GM23338 (cell line): ENCODE measurements around the gene ST6GALNAC3. TPM values are rescaled to one million over a fixed set of nuclear protein-coding genes. Genes with fewer than 3 reads are reported as not detected.

Experiments used
- ATAC-seq: fragments of 200-7000 bp; cut with Tn5 transposase; 3 replicates; pipeline ENCODE4 v1.9.1; 2020
- DNase-seq: peaks from one replicate; pipeline ENCODE4 v3.0.0-alpha.2; 2015; ENCODE audit warnings: low spot score
- H2AFZ ChIP-seq: fragments of 200-600 bp; sonication (generic); 2 replicates; pipeline ENCODE4 v1.8.0; 2016; ENCODE audit warnings: antibody characterized with exemption, mild to moderate bottlenecking, moderate library complexity
- H3F3A ChIP-seq: fragments of 200-600 bp; sonication (generic); replicated peaks from 2 replicates; pipeline ENCODE4 v1.8.0; 2017; ENCODE audit warnings: antibody characterized with exemption, mixed run types, low read depth
- H3K27ac ChIP-seq: fragments of 200-600 bp; sonication (generic); 2 replicates; pipeline ENCODE4 v1.6.1; 2016; ENCODE audit warnings: low read depth
- H3K27me3 ChIP-seq: fragments of 200-600 bp; sonication (generic); 2 replicates; pipeline ENCODE4 v1.8.0; 2016; ENCODE audit warnings: mild to moderate bottlenecking, mixed run types, moderate library complexity; ENCODE audit not compliant: insufficient read depth
- H3K36me3 ChIP-seq: fragments of 200-600 bp; sonication (generic); 2 replicates; pipeline ENCODE4 v1.8.0; 2016; ENCODE audit warnings: mild to moderate bottlenecking; ENCODE audit not compliant: insufficient read depth
- H3K4me1 ChIP-seq: fragments of 200-600 bp; sonication (generic); 2 replicates; pipeline ENCODE4 v1.8.0; 2016; ENCODE audit warnings: mild to moderate bottlenecking, moderate library complexity; ENCODE audit not compliant: insufficient read depth
- H3K4me2 ChIP-seq: fragments of 200-600 bp; sonication (generic); 2 replicates; pipeline ENCODE4 v1.7.1; 2017; ENCODE audit warnings: mixed run types
- H3K4me3 ChIP-seq: fragments of 200-600 bp; sonication (generic); 2 replicates; pipeline ENCODE4 v1.6.1; 2016; ENCODE audit warnings: mixed run types
- H3K79me2 ChIP-seq: fragments of 200-600 bp; sonication (generic); replicated peaks from 2 replicates; pipeline ENCODE4 v1.8.0; 2017; ENCODE audit warnings: mild to moderate bottlenecking; ENCODE audit not compliant: insufficient read depth
- H3K9me2 ChIP-seq: fragments of 200-600 bp; sonication (generic); 2 replicates; pipeline ENCODE4 v1.8.0; 2017; ENCODE audit not compliant: insufficient read depth
- H4K20me1 ChIP-seq: fragments of 200-600 bp; sonication (generic); replicated peaks from 2 replicates; pipeline ENCODE4 v1.8.0; 2017; ENCODE audit warnings: mild to moderate bottlenecking; ENCODE audit not compliant: insufficient read depth
- H3K27ac Mint-ChIP-seq: 2 replicates; pipeline ENCODE4 v1.8.0; 2020; ENCODE audit warnings: inconsistent platforms, mild to moderate bottlenecking, moderate library complexity, mixed read lengths
- H3K27me3 Mint-ChIP-seq: 3 replicates; pipeline ENCODE4 v1.8.0; 2022; ENCODE audit warnings: low read depth, mild to moderate bottlenecking, moderate library complexity, mixed read lengths, inconsistent platforms; ENCODE audit not compliant: insufficient read depth, poor library complexity
- H3K36me3 Mint-ChIP-seq: 3 replicates; pipeline ENCODE4 v1.8.0; 2021; ENCODE audit warnings: low read depth, mild to moderate bottlenecking, inconsistent platforms, moderate library complexity, mixed read lengths
- H3K4me1 Mint-ChIP-seq: 3 replicates; pipeline ENCODE4 v1.8.0; 2020; ENCODE audit warnings: mild to moderate bottlenecking, inconsistent platforms, mixed read lengths
- H3K4me3 Mint-ChIP-seq: 3 replicates; pipeline ENCODE4 v1.8.0; 2021; ENCODE audit warnings: moderate library complexity, mild to moderate bottlenecking, inconsistent platforms, mixed read lengths
- H3K9me3 Mint-ChIP-seq: 3 replicates; pipeline ENCODE4 v1.8.0; 2020; ENCODE audit warnings: moderate library complexity, mild to moderate bottlenecking, inconsistent platforms, mixed read lengths
- CREB1 ChIP-seq: fragments of 250-450 bp; sonication (Bioruptor Pico); IDR thresholded peaks from 2 replicates; pipeline ENCODE4 v1.5.0; 2020; ENCODE audit warnings: low read depth, mild to moderate bottlenecking, moderate library complexity
- EZH2 ChIP-seq: fragments of 200-600 bp; sonication (generic); IDR thresholded peaks from one replicate; pipeline ENCODE4 v1.8.0; 2017; ENCODE audit warnings: antibody characterized with exemption, mild to moderate bottlenecking, low read depth; ENCODE audit not compliant: unreplicated experiment
- EZH2phosphoT487 ChIP-seq: fragments of 200-600 bp; sonication (generic); IDR thresholded peaks from one replicate; pipeline ENCODE4 v1.8.1; 2018; ENCODE audit warnings: antibody characterized with exemption; ENCODE audit not compliant: unreplicated experiment
- JUNB ChIP-seq: IDR thresholded peaks from one replicate; pipeline ENCODE4 v1.6.1; 2016; ENCODE audit warnings: antibody characterized with exemption; ENCODE audit not compliant: unreplicated experiment
- NANOG ChIP-seq: IDR thresholded peaks from 2 replicates; pipeline ENCODE4 v1.6.1; 2016; ENCODE audit warnings: antibody characterized with exemption, borderline replicate concordance
- POLR2AphosphoS5 ChIP-seq: IDR thresholded peaks from 2 replicates; pipeline ENCODE4 v1.6.1; 2016; ENCODE audit warnings: antibody characterized with exemption, low read depth
- REST ChIP-seq: IDR thresholded peaks from one replicate; pipeline ENCODE4 v1.6.1; 2018; ENCODE audit warnings: antibody characterized with exemption; ENCODE audit not compliant: unreplicated experiment
- STAT1 ChIP-seq: IDR thresholded peaks from one replicate; pipeline ENCODE4 v1.6.1; 2016; ENCODE audit warnings: antibody characterized with exemption; ENCODE audit not compliant: unreplicated experiment
- ZNF331 ChIP-seq: fragments of 250-450 bp; sonication (Bioruptor Pico); IDR thresholded peaks from 2 replicates; pipeline ENCODE4 v1.5.0; 2020; ENCODE audit warnings: low read depth, mild to moderate bottlenecking, moderate library complexity
- polyA plus RNA-seq: library from polyadenylated mRNA; unstranded; fragments of >200 nt; fragmentation: Nextera tagmentation; extraction: Ambion mirVana; gene quantifications from 2 replicates; pipeline ENCODE4 v1.2.1, GENCODE V29; 2016
- total RNA-seq: library from RNA; depleted of rRNA; stranded (reverse); fragments of >200 nt; shearing (Covaris generic); gene quantifications from 2 replicates; pipeline ENCODE4 v1.2.3, GENCODE V29; 2014
- TF ChIP-seq, protein P1 (sequence below): fragments of 250-450 bp; sonication (Bioruptor Pico); IDR thresholded peaks from 2 replicates; pipeline ENCODE4 v1.5.0; 2020; ENCODE audit warnings: mild to moderate bottlenecking, moderate library complexity

Gene ST6GALNAC3
- total and polyA plus RNA-seq, 2 experiments from 2014 or later: 4.7 to 11.6 TPM

DNA sequence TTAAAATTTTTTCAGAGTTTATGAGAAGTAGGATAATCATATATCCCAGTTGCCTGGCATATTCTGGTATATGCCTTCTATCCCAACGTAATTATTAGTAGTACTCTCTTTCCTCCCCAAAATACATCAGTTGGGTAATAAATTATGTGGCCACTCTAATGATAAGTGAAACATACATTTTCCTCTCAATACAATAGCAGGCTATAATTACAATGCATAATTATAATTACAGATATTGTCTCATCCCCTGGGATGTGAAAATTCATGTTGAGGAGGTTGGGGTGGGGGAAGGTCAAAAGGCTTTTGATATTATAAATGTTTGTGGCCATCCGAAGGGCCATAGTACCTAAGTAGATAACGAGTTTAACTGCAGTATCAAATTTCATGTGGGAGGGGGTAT lies 277.1 kb downstream of the ST6GALNAC3 start:
- H3F3A ChIP-seq: no peaks in the 10 kb centered on the region

More for the DNA sequence above, 277.1 kb downstream of the ST6GALNAC3 start:
- Mint-ChIP-seq H3K9me3 (no peaks in the 10 kb centered on the region), H3K4me3 (no peak overlapping the region), H3K4me1 (peaks cover 18% of the 10 kb centered on the region; the same call in 2 of the 3 replicates), H3K36me3 (no peaks in the 10 kb centered on the region), H3K27ac (no peak overlapping the region), H3K27me3 (no peaks in the 10 kb centered on the region)
- TF ChIP-seq STAT1 (no peak), REST (no peak), NANOG (no peak), JUNB (no peak), CREB1 (CRISPR knock-in tag) (no peak), POLR2AphosphoS5 (no peak), EZH2phosphoT487 (no peak), EZH2 (no peak), ZNF331 (CRISPR knock-in tag) (no peak)
- TF ChIP-seq, protein P1, sequence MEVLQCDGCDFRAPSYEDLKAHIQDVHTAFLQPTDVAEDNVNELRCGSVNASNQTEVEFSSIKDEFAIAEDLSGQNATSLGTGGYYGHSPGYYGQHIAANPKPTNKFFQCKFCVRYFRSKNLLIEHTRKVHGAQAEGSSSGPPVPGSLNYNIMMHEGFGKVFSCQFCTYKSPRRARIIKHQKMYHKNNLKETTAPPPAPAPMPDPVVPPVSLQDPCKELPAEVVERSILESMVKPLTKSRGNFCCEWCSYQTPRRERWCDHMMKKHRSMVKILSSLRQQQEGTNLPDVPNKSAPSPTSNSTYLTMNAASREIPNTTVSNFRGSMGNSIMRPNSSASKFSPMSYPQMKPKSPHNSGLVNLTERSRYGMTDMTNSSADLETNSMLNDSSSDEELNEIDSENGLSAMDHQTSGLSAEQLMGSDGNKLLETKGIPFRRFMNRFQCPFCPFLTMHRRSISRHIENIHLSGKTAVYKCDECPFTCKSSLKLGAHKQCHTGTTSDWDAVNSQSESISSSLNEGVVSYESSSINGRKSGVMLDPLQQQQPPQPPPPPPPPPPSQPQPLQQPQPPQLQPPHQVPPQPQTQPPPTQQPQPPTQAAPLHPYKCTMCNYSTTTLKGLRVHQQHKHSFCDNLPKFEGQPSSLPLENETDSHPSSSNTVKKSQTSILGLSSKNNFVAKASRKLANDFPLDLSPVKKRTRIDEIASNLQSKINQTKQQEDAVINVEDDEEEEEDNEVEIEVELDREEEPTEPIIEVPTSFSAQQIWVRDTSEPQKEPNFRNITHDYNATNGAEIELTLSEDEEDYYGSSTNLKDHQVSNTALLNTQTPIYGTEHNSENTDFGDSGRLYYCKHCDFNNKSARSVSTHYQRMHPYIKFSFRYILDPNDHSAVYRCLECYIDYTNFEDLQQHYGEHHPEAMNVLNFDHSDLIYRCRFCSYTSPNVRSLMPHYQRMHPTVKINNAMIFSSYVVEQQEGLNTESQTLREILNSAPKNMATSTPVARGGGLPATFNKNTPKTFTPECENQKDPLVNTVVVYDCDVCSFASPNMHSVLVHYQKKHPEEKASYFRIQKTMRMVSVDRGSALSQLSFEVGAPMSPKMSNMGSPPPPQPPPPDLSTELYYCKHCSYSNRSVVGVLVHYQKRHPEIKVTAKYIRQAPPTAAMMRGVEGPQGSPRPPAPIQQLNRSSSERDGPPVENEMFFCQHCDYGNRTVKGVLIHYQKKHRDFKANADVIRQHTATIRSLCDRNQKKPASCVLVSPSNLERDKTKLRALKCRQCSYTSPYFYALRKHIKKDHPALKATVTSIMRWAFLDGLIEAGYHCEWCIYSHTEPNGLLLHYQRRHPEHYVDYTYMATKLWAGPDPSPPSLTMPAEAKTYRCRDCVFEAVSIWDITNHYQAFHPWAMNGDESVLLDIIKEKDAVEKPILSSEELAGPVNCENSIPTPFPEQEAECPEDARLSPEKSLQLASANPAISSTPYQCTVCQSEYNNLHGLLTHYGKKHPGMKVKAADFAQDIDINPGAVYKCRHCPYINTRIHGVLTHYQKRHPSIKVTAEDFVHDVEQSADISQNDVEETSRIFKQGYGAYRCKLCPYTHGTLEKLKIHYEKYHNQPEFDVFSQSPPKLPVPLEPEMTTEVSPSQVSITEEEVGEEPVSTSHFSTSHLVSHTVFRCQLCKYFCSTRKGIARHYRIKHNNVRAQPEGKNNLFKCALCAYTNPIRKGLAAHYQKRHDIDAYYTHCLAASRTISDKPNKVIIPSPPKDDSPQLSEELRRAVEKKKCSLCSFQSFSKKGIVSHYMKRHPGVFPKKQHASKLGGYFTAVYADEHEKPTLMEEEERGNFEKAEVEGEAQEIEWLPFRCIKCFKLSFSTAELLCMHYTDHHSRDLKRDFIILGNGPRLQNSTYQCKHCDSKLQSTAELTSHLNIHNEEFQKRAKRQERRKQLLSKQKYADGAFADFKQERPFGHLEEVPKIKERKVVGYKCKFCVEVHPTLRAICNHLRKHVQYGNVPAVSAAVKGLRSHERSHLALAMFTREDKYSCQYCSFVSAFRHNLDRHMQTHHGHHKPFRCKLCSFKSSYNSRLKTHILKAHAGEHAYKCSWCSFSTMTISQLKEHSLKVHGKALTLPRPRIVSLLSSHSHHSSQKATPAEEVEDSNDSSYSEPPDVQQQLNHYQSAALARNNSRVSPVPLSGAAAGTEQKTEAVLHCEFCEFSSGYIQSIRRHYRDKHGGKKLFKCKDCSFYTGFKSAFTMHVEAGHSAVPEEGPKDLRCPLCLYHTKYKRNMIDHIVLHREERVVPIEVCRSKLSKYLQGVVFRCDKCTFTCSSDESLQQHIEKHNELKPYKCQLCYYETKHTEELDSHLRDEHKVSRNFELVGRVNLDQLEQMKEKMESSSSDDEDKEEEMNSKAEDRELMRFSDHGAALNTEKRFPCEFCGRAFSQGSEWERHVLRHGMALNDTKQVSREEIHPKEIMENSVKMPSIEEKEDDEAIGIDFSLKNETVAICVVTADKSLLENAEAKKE (CRISPR knock-in tag): no peak
- Histone ChIP-seq H2AFZ (no peak overlapping the region), H3K4me2 (peak overlapping the region; percentile 25; the same call in 1 of the 2 replicates), H3K36me3 (no peaks in the 10 kb centered on the region), H3K4me3 (no peak overlapping the region), H3K4me1 (peaks cover 13% of the 10 kb centered on the region; the same call in 1 of the 2 replicates), H3K27me3 (no peaks in the 10 kb centered on the region), H3K9me2 (no peaks in the 10 kb centered on the region), H3K79me2 (no peaks in the 10 kb centered on the region), H3K27ac (no peak overlapping the region), H4K20me1 (no peaks in the 10 kb centered on the region)
- no peak for DNase-seq
- ATAC-seq: no peak
